ENCODE results near the gene NUDT14.
A peak's percentile ranks its signal among the peaks of the same experiment; 100 is the strongest.

NUDT14 gene

DNA sequence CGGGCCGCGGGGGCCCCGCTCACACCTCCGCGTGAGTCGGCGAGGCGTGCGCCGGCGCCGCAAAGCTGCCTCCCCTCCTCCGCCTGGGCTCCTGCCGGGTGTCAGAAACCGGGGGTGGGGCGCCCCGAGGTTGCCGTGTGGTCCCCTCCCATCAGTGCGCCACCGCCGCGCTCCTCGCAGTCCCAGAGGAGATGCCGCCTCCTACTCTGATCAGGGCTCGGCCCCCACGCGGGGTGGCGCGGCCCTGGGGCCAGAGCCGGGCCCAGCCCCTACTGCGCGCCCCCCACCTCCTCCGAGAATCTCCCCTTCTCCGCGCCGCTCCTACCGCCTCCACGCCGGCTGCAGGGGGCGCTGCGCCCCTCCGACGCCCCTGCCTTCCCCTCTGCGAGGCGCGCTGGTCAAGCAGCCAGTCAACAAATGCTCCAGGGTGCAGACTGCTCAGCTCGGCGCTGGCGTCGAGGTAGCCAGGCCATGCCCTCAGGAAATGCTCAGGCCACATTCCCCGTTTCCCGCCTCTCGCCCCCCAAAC is 12.1 kb downstream of the NUDT14 start (continued):
- no peak for TF ChIP-seq ZNF555 (tag by site-specific recombination; conservative IDR thresholded peaks at IDR 0.05)
- TF ChIP-seq ZNF530 (tag by site-specific recombination; IDR thresholded peaks at IDR 0.05; ENCODE audit: low read depth), result no peak
- TF ChIP-seq KLF10 (tag by site-specific recombination; IDR thresholded peaks at IDR 0.05), result 0 out of 2 replicates have a peak, but pooled peaks have one; percentile 35
- TF ChIP-seq TCF7L2 (IDR thresholded peaks at IDR 0.05; ENCODE audit: borderline replicate concordance, low read depth, low read length), result no peak
- TF ChIP-seq, protein P1, sequence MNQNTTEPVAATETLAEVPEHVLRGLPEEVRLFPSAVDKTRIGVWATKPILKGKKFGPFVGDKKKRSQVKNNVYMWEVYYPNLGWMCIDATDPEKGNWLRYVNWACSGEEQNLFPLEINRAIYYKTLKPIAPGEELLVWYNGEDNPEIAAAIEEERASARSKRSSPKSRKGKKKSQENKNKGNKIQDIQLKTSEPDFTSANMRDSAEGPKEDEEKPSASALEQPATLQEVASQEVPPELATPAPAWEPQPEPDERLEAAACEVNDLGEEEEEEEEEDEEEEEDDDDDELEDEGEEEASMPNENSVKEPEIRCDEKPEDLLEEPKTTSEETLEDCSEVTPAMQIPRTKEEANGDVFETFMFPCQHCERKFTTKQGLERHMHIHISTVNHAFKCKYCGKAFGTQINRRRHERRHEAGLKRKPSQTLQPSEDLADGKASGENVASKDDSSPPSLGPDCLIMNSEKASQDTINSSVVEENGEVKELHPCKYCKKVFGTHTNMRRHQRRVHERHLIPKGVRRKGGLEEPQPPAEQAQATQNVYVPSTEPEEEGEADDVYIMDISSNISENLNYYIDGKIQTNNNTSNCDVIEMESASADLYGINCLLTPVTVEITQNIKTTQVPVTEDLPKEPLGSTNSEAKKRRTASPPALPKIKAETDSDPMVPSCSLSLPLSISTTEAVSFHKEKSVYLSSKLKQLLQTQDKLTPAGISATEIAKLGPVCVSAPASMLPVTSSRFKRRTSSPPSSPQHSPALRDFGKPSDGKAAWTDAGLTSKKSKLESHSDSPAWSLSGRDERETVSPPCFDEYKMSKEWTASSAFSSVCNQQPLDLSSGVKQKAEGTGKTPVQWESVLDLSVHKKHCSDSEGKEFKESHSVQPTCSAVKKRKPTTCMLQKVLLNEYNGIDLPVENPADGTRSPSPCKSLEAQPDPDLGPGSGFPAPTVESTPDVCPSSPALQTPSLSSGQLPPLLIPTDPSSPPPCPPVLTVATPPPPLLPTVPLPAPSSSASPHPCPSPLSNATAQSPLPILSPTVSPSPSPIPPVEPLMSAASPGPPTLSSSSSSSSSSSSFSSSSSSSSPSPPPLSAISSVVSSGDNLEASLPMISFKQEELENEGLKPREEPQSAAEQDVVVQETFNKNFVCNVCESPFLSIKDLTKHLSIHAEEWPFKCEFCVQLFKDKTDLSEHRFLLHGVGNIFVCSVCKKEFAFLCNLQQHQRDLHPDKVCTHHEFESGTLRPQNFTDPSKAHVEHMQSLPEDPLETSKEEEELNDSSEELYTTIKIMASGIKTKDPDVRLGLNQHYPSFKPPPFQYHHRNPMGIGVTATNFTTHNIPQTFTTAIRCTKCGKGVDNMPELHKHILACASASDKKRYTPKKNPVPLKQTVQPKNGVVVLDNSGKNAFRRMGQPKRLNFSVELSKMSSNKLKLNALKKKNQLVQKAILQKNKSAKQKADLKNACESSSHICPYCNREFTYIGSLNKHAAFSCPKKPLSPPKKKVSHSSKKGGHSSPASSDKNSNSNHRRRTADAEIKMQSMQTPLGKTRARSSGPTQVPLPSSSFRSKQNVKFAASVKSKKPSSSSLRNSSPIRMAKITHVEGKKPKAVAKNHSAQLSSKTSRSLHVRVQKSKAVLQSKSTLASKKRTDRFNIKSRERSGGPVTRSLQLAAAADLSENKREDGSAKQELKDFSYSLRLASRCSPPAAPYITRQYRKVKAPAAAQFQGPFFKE (tag by site-specific recombination; IDR thresholded peaks at IDR 0.05; ENCODE audit: borderline replicate concordance), result no peak
- no peak for TF ChIP-seq ZNF707 (tag by site-specific recombination; IDR thresholded peaks at IDR 0.05)
- no peak for TF ChIP-seq REPIN1 (tag by site-specific recombination; IDR thresholded peaks at IDR 0.05; ENCODE audit: low read depth)
- peak; percentile 28 for TF ChIP-seq ZBTB26 (tag by site-specific recombination; optimal IDR thresholded peaks at IDR 0.05)
- no peak for TF ChIP-seq ZNF626 (tag by site-specific recombination; IDR thresholded peaks at IDR 0.05)
- TF ChIP-seq ZIC2 (tag by site-specific recombination; IDR thresholded peaks at IDR 0.05), result peak; percentile 14; the same call in 1 of the 2 replicates
- TF ChIP-seq ZNF10 (tag by site-specific recombination; IDR thresholded peaks at IDR 0.05), result no peak
- no peak for TF ChIP-seq ZNF776 (tag by site-specific recombination; IDR thresholded peaks at IDR 0.05; ENCODE audit: borderline replicate concordance)
- TF ChIP-seq ZNF174 (tag by site-specific recombination; IDR thresholded peaks at IDR 0.05), result no peak
- no peak for TF ChIP-seq KLF7 (tag by site-specific recombination; IDR thresholded peaks at IDR 0.05; ENCODE audit: borderline replicate concordance)
- TF ChIP-seq PRDM10 (tag by site-specific recombination; IDR thresholded peaks at IDR 0.05), result peak; percentile 60
- no peak for TF ChIP-seq ZNF266 (tag by site-specific recombination; IDR thresholded peaks at IDR 0.05; ENCODE audit: low read depth)
- peak; percentile 21; the same call in 1 of the 2 replicates for TF ChIP-seq ZBTB7A (tag by site-specific recombination; IDR thresholded peaks at IDR 0.05; ENCODE audit: low read depth)
- TF ChIP-seq KLF8 (tag by site-specific recombination; IDR thresholded peaks at IDR 0.05), result peak; percentile 30; the same call in 1 of the 2 replicates
- no peak for TF ChIP-seq ZNF280D (tag by site-specific recombination; IDR thresholded peaks at IDR 0.05)
- TF ChIP-seq ZNF175 (tag by site-specific recombination; IDR thresholded peaks at IDR 0.05), result no peak
- TF ChIP-seq, protein P2, sequence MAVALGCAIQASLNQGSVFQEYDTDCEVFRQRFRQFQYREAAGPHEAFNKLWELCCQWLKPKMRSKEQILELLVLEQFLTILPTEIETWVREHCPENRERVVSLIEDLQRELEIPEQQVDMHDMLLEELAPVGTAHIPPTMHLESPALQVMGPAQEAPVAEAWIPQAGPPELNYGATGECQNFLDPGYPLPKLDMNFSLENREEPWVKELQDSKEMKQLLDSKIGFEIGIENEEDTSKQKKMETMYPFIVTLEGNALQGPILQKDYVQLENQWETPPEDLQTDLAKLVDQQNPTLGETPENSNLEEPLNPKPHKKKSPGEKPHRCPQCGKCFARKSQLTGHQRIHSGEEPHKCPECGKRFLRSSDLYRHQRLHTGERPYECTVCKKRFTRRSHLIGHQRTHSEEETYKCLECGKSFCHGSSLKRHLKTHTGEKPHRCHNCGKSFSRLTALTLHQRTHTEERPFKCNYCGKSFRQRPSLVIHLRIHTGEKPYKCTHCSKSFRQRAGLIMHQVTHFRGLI (tag by site-specific recombination; IDR thresholded peaks at IDR 0.05), result no peak

Data from HEK293 (cell line).